ENCODE results near the gene CREB5.
"Not testable (repeated sequence)": the region's sequence is repeated elsewhere in the genome, so short reads cannot be mapped to it uniquely, and the experiment has no call there.

Gene CREB5

GRCh38 chr7:28517606-28518005, 105.3 kb downstream of the CREB5 start:
- no peak for DNase-seq

DNA sequence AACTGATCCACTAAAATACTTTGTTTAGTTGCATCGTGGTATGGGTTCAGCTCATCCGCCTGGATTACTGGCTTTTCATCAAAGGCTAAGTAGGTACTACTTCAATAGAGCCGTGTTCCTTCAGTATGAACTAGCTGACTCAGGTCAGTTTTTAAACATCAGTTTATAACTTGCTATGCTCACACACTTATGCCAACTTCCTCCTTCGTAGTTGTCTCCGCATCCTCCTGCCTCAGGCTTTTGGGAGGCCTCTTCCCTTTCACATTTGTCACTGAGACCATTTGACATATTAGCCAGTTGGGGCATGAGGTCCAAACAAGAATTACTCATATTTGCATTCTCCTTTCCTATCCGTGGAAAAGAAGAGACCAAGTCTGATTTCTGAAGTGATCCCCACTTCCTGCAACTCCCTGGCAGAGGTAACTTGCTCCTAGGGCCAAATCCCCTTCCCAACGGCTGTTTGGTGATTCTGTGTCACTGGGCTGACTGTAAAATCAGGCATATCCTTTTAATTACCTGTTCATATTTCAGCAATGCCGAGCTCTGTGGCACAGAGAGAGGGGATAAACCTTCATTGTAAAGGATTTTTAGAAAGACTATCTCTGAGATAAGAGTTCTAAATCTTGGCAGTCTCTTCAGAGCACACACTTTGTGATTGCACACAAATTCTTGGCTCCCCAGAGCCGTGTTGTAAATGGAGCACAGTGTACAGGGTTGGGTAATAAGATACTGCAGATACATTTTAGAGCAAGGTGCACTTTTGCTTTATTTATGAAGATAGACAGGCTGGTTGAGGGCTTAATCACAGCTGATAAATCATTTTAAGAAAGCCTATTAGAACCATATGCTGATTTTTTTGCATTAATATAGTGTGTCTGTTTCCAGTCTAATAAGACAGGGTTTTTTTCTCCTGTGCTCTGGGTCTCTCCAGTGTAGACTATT, 108.0 kb downstream of the CREB5 start:
- DNase-seq = no peak

- DNase-seq = no peak
Measured at GRCh38 chr7:28524978-28525377, 112.7 kb downstream of the CREB5 start.

GRCh38 chr7:28528899-28529298, 116.6 kb downstream of the CREB5 start:
- DNase-seq = no peak

DNA sequence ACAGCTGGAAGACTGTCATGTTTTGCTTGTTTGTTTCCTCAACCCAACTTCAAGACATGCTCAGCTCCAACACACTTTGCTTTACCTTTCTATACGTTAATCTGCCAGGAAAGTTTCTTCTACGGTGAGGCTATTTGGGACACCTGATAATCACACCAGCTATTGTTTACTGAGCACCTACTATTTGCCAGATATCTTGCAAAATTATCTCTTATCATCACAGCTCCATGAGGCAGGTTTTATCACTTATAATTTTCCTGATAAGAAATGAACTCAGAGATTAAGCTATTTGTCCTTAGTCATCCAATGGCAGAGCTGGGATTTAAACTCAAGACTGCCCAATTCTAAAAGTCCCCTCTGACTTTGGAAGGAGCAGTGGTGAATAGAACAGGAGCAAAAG, 117.4 kb downstream of the CREB5 start:
- no peak for DNase-seq

- DNase-seq = no peak
Measured at GRCh38 chr7:28530175-28530802, 118.0 kb downstream of the CREB5 start.

- no peak for DNase-seq
Measured at GRCh38 chr7:28530803-28531175, 118.5 kb downstream of the CREB5 start.

DNA sequence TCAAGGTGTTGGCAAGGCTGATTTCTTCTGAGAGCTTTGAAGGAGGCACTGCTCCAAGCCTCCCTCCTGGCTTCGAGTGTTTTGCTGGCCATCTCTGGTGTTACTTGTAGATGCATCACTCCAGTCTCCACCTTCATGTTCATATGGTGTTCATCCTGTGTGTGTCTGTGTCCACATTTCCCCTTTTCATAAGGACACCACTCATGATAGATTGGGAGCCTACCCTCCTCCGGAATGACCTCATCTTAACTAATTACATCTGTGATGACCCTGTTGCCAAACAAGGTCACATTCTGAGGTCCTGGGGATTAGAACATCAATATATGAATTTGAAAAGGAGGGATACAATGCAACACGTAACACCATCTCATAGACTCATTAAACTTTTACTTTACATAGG, 119.0 kb downstream of the CREB5 start:
- no peak for DNase-seq

- no peak for DNase-seq
Measured at GRCh38 chr7:28532181-28532580, 119.9 kb downstream of the CREB5 start.

DNA sequence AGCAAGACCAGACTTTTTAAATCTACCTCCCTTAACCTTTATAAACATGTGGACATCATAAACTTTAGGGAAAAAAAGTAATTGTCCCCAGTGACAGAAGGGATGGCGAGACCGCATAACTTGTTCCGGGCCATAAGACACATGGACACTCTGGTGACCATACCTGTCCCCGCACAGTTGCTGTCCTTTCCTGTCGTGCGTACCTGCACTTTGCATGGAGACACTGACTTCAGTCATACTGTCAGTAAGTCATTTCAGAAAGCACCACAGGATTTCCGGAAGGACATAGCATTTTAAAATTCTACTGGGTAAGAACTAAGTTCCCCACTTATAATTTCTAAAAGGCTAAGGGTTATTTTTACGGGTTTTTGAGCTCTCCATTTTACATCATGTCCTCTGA, 120.9 kb downstream of the CREB5 start:
- no peak for DNase-seq

DNA sequence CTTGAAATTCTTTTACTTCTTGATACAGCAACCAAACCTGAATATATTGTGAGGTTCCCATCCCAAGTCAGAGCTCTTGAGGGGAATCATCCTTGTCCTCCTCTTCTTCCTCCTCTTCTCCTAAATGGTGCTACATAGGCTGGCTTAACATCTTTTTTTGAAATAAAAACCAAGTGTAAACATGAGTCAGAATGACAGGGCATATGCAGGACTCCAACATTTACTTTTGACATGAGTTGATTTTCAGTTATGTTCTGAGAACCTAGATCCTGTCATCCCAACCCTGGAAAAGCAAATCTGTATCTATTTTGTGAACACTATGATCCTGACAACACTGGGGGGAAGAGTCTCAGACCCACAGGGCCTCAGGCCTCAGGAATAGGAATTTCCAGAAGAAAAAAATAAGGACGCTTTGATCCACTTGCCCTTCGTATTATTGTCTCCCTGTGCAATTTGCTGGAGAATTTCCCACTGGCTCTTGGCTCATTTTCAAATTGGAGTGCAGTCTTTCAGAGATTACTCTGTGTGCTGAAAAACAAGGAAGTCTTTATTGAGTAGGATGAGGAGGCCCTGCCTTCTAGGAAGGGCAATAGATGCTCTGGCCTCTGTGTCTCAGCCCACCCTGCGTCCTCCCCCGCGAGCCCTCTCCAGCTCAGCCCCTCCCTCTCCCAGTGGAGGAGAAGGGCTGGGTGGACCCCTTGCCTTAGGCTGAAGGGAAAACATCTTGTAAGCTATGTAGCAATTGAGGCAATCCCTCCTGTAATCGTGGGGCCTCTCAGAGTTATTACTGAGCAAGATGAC, 121.6 kb downstream of the CREB5 start:
- DNase-seq = no peak

- DNase-seq = no peak
Measured at GRCh38 chr7:28536259-28536658, 123.9 kb downstream of the CREB5 start.

DNA sequence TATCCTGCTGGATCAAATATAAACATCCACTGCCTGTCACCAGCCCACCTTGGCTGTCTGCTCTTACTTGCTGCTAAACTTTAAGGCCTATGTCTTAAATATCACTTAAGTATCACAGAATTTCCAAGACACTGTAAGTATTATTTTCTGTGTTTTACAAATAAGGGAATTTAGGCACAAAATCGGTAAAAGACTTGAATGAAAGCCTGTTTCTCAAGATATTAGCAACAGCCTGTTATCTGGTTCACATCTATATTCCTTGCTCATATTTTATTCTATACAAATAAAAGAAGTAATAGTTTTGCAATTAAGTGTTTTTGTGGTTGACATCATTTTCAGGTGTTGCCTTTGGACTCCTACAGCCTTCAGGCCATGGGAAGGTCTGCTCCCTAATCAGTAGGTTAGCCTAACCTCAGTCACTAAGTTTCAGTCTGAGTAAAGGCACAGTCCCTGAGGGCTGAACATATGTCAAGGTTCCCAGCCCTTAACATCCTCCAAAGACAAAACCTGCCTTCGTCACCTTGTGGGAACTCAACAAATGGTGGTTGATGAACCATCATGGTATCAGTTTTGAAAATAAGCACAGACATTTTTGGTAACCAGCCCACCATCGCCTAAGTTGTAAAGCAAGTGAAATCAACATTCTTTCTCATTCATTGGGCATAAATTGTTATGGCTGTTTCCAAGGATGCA, 127.1 kb downstream of the CREB5 start:
- no peak for DNase-seq

DNA sequence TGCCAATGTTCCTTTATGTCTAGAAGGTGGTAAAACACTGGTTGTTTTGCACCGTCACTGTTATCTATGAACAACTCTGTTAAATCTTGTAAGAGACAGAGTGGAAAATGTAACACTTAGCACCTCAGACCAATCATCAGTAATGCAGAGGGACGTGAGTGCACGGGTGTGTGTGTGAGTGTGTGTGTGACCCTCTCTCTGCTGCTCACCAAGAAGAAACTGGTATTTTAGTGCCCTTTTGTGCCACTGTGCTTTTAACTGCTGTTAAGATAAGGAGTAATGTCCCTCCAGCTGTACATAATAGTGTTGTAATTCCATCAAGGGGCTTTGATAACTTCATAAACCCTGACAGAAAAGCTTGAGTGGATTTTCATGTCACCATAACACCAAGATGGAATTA, 130.1 kb downstream of the CREB5 start:
- DNase-seq = no peak

DNA sequence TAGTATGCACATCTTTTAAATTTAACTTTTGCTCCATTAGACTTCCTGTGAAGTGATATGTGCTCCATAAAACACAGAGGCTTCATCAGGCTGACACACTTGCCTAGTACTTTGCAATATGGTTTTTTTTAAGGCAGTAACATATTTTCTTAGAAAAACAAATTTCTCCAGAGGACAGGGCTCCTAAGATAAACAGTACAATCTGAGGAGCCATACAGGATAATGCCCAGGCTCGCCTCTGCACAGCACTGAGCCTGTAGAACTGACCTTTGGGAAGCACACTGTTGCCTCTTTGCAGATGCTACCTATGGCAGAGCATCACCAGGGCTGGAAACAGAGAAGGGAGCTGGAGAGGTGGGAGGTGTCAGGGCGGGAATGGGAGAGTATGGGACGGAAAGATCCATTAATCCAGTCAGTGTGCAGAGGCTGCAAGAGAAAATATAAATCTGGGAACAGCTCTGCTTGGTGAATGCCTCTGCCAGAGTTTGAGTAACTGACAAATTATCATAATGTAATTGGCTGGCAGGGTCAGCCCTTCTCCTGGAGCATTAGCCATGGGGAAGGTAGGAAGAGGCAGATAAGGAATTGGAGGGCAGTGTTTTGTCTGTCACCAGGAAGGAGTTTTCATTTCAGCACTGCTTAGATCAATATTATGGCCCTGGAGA, 132.3 kb downstream of the CREB5 start:
- no peak for DNase-seq

GRCh38 chr7:28546067-28546466, 133.7 kb downstream of the CREB5 start:
- DNase-seq = no peak

DNA sequence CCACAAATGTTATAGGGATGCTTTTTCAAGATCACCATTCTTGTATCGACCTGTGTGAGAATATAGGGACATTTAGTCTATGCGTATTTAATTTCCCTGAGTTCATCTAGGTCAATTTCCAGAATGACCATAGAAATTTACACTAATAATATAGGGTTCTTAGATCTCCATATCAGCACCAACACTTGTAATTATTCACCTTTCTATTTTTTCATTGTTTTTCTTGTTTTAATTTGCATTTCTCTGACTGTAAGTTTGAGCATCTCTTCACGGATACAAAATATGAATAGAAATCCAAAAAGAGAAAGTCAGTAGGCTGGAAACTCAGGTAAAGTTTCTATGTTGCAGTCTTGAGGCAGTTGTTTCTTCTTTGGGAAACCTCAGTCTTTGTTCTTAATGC, 134.8 kb downstream of the CREB5 start:
- no peak for DNase-seq

DNA sequence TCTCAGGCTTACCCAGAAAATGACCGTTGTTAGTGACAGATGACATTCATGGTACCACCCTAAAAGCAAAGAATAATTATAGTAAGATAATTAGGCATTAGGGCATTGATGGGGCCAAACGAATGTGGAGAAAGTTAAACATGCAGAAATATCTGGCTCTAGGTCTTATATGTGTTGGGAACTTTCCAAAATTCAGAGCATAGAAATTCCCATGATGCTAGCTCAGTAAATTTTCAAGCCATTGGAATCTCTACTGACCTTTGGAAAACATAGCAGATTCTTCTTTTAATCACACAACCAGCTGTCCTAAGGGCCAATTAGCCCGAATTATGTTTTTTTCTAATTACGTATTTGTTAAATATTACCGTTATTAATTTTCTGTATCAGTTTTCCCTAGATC, 136.1 kb downstream of the CREB5 start:
- DNase-seq = no peak

DNA sequence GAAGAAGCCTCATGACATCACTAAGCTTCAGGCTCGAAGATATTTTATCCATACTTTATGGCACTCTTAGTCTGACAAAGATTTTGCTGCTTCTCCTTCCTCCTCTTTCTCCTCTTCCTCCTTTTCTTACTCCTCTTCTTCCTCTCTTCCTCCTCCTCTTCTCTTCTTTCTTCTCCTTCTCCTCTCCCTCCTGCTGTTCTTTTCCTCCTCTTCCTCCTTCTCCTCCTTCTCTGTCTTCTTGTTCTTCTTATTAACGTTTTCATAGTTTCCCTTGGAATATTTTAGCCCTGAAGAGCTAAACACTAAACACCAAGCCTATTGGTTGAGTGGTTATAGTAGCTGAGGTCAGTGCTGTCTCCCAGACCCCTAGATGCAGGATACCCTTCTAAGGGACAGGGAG, 137.7 kb downstream of the CREB5 start:
- no peak for DNase-seq

DNA sequence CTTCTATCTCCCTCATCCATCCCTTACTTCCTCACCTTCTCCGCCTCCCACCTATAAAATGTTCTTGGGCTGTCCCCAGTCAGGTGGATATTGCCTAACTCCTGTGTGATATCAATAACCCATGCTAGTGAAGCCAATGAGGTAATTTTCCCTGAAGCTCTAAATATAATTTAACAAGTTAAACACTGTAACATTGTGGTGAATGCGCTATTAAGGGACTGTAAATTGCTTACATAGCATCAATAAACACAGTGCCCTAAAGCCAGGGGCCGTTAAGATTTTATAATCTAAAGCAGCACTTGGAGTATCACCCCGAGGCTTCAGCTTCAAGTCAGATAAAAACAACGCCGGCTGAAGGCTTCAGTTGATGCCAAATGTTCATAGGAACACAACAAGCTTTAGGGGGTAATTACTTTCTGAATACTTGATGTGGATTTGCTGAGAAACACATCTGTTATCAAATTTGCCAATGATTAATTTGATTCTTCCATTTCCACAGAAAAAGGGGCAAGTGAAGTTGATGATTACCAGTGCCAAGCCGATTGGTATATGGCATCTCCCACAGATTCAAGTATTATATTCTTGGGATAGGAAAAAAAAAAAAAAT, 138.4 kb downstream of the CREB5 start:
- no peak for DNase-seq

GRCh38 chr7:28551331-28551730, 139.0 kb downstream of the CREB5 start:
- DNase-seq = no peak

GRCh38 chr7:28551766-28552165, 139.4 kb downstream of the CREB5 start:
- DNase-seq = not testable (repeated sequence)
